H1 (cell line): Measurements from ENCODE around the gene SLC26A11. TPM values are rescaled to one million over a fixed set of nuclear protein-coding genes. Genes with fewer than 3 reads are reported as not detected.

Experiments
- CTCF ChIA-PET: fragments of 300-600 bp; sonication (Branson Sonifier 250); formaldehyde crosslinking; loops from one replicate; lab custom pipeline; 2021; ENCODE audit not compliant: partially characterized antibody; lab: Charles Lee
- POLR2A ChIA-PET: fragments of 300-600 bp; sonication (Branson Sonifier 250); formaldehyde crosslinking; loops from one replicate; lab custom pipeline; 2021; ENCODE audit warnings: inconsistent platforms; ENCODE audit not compliant: partially characterized antibody; lab: Charles Lee
- DNase-seq, 2 experiments: peaks; one replicate each; pipeline versions ENCODE4 v3.0.0 to v3.0.0-alpha.2; 2010 to 2022; ENCODE audit warnings: low spot score in 2 of 2, low read depth in 1 of 2, mixed read lengths in 1 of 2
- FAIRE-seq: peaks from 2 replicates; lab custom pipeline; 2011; peaks lifted over from hg19 to GRCh38; lab: Jason Lieb, UNC
- H2AFZ ChIP-seq: 2 replicates; pipeline ENCODE4 v1.8.1; 2012; ENCODE audit warnings: low read length, inconsistent platforms
- H2AK5ac ChIP-seq: 2 replicates; pipeline ENCODE4 v1.6.1; 2013; ENCODE audit warnings: low read depth, low read length
- H2BK120ac ChIP-seq: replicated peaks from 2 replicates; pipeline ENCODE3; 2013; ENCODE audit warnings: low read depth, low read length, inconsistent platforms
- H2BK12ac ChIP-seq: 2 replicates; pipeline ENCODE4 v1.6.1; 2013; ENCODE audit warnings: low read depth, low read length
- H2BK15ac ChIP-seq: 2 replicates; pipeline ENCODE4 v1.6.1; 2013; ENCODE audit warnings: low read length
- H2BK20ac ChIP-seq: 2 replicates; pipeline ENCODE4 v1.6.1; 2013; ENCODE audit warnings: low read length
- H2BK5ac ChIP-seq: 2 replicates; pipeline ENCODE4 v1.6.1; 2013; ENCODE audit warnings: low read depth, low read length
- H3K14ac ChIP-seq: 2 replicates; pipeline ENCODE4 v1.6.1; 2013; ENCODE audit warnings: inconsistent platforms; ENCODE audit not compliant: insufficient read length
- H3K18ac ChIP-seq: 2 replicates; pipeline ENCODE4 v1.6.1; 2013; ENCODE audit warnings: low read length; ENCODE audit errors: extremely low read depth
- H3K23ac ChIP-seq: 2 replicates; pipeline ENCODE4 v1.6.1; 2013; ENCODE audit warnings: inconsistent platforms; ENCODE audit not compliant: insufficient read length
- H3K23me2 ChIP-seq: 2 replicates; pipeline ENCODE4 v1.6.1; 2013; ENCODE audit warnings: low read depth, low read length
- H3K27ac ChIP-seq: 2 replicates; pipeline ENCODE4 v1.6.1; 2011; ENCODE audit warnings: low read depth, low read length, inconsistent platforms
- H3K27me3 ChIP-seq, 4 experiments: replicated peaks in 1 of 4; 1 replicate in 1 of 4; 2 replicates in 3 of 4; pipeline versions ENCODE4 v1.6.1 to v1.8.1; 2011 to 2013; ENCODE audit warnings: low read length in 3 of 4, mild to moderate bottlenecking in 3 of 4, inconsistent platforms in 2 of 4, mixed read lengths in 2 of 4, moderate library complexity in 1 of 4; ENCODE audit not compliant: control insufficient read depth in 3 of 4, insufficient read depth in 3 of 4; ENCODE audit errors: extremely low read depth in 1 of 4
- H3K36me3 ChIP-seq, 4 experiments: 2 replicates each; pipeline versions ENCODE4 v1.6.1 to v1.8.1; 2011 to 2013; ENCODE audit warnings: mild to moderate bottlenecking in 4 of 4, low read length in 3 of 4, moderate library complexity in 2 of 4, control low read depth in 1 of 4, inconsistent platforms in 1 of 4; ENCODE audit not compliant: insufficient read depth in 4 of 4, control insufficient read depth in 2 of 4
- H3K4ac ChIP-seq: replicated peaks from 2 replicates; pipeline ENCODE3; 2013; ENCODE audit warnings: low read length, low read depth, mixed read lengths, inconsistent platforms; ENCODE audit not compliant: insufficient read length
- H3K4me1 ChIP-seq, 4 experiments: replicated peaks in 1 of 4; 1 replicate in 1 of 4; 2 replicates in 3 of 4; pipeline versions ENCODE4 v1.6.1 to v1.8.1; 2011 to 2013; ENCODE audit warnings: low read length in 3 of 4, inconsistent platforms in 2 of 4, mixed read lengths in 1 of 4; ENCODE audit not compliant: insufficient read depth in 4 of 4, control insufficient read depth in 3 of 4
- H3K4me2 ChIP-seq, 2 experiments: 2 replicates each; pipeline versions ENCODE4 v1.6.1 to v1.8.1; 2011 to 2013; ENCODE audit warnings: low read depth in 2 of 2, low read length in 2 of 2, control low read depth in 1 of 2, inconsistent platforms in 1 of 2, mild to moderate bottlenecking in 1 of 2; ENCODE audit not compliant: insufficient read depth in 1 of 2
- H3K4me3 ChIP-seq, 4 experiments: fragments of 200-600, 300-600 bp in 1 of 4; sonication (generic), shearing (Covaris generic), sonication (Bioruptor Twin) in 1 of 4; 2 replicates each; pipeline versions ENCODE4 v1.5.1 to v1.8.1; 2011 to 2016; ENCODE audit warnings: low read length in 4 of 4, low read depth in 3 of 4, control low read depth in 2 of 4, inconsistent platforms in 2 of 4, mild to moderate bottlenecking in 2 of 4, mixed read lengths in 1 of 4, moderate library complexity in 1 of 4; ENCODE audit not compliant: insufficient read depth in 2 of 4; ENCODE audit errors: extremely low read depth in 1 of 4
- H3K56ac ChIP-seq: replicated peaks from 2 replicates; pipeline ENCODE3; 2013; ENCODE audit warnings: low read depth, mild to moderate bottlenecking, mixed read lengths, low read length, inconsistent platforms; ENCODE audit not compliant: insufficient read length
- H3K79me1 ChIP-seq: 2 replicates; pipeline ENCODE4 v1.6.1; 2013; ENCODE audit warnings: low read depth, low read length, control low read depth
- H3K79me2 ChIP-seq, 2 experiments: 2 replicates each; pipeline versions ENCODE4 v1.6.1 to v1.8.1; 2012 to 2013; ENCODE audit warnings: low read length in 2 of 2, mild to moderate bottlenecking in 2 of 2, inconsistent platforms in 1 of 2; ENCODE audit not compliant: insufficient read depth in 2 of 2, control insufficient read depth in 1 of 2
- H3K9ac ChIP-seq, 4 experiments: replicated peaks in 1 of 4; 1 replicate in 1 of 4; 2 replicates in 3 of 4; pipeline versions ENCODE4 v1.6.1 to v1.8.1; 2011 to 2013; ENCODE audit warnings: low read depth in 3 of 4, low read length in 3 of 4, control low read depth in 2 of 4, mild to moderate bottlenecking in 2 of 4, moderate library complexity in 2 of 4, inconsistent platforms in 1 of 4; ENCODE audit errors: extremely low read depth in 1 of 4
- H3K9me3 ChIP-seq, 2 experiments: 2 replicates each; pipeline versions ENCODE4 v1.6.1 to v1.8.1; 2012 to 2013; ENCODE audit warnings: mild to moderate bottlenecking in 2 of 2, moderate library complexity in 2 of 2, control low read depth in 1 of 2, inconsistent platforms in 1 of 2, low read depth in 1 of 2, low read length in 1 of 2, mixed read lengths in 1 of 2; ENCODE audit not compliant: insufficient read depth in 2 of 2
- H4K20me1 ChIP-seq, 2 experiments: replicated peaks in 1 of 2; 2 replicates each; pipeline versions ENCODE3 to v1.8.1; 2011 to 2013; ENCODE audit warnings: inconsistent platforms in 2 of 2, low read length in 2 of 2, mild to moderate bottlenecking in 1 of 2; ENCODE audit not compliant: insufficient read depth in 2 of 2, control insufficient read depth in 1 of 2
- H4K5ac ChIP-seq: 2 replicates; pipeline ENCODE4 v1.6.1; 2013; ENCODE audit warnings: low read length, low read depth, mixed read lengths, inconsistent platforms; ENCODE audit not compliant: insufficient read length
- H4K8ac ChIP-seq: 2 replicates; pipeline ENCODE4 v1.8.0; 2013; ENCODE audit warnings: mild to moderate bottlenecking, moderate library complexity, low read length, inconsistent platforms; ENCODE audit not compliant: insufficient read depth; ENCODE audit errors: extremely low read depth
- H4K91ac ChIP-seq: replicated peaks from 2 replicates; pipeline ENCODE3; 2013; ENCODE audit warnings: low read length, mixed read lengths, inconsistent platforms; ENCODE audit not compliant: insufficient read length
- CEBPB ChIP-seq: IDR thresholded peaks from 2 replicates; pipeline ENCODE4 v1.6.1; 2012; ENCODE audit warnings: low read depth, low read length
- CREB1 ChIP-seq: IDR thresholded peaks from 2 replicates; pipeline ENCODE4 v1.6.1; 2012; ENCODE audit warnings: inconsistent platforms
- POLR2A ChIP-seq, 2 experiments: IDR thresholded peaks; 1 replicate in 1 of 2; 2 replicates in 1 of 2; pipeline ENCODE4 v1.6.1; 2011; ENCODE audit warnings: low read depth in 2 of 2, low read length in 2 of 2, mild to moderate bottlenecking in 2 of 2; ENCODE audit errors: control extremely low read depth in 1 of 2
- RBBP5 ChIP-seq: IDR thresholded peaks from 2 replicates; pipeline ENCODE4 v1.7.1; 2012; ENCODE audit warnings: low read depth, mild to moderate bottlenecking, inconsistent platforms, low read length, moderate library complexity, borderline replicate concordance
- SP1 ChIP-seq: IDR thresholded peaks from 2 replicates; pipeline ENCODE4 v1.6.1; 2011; ENCODE audit warnings: low read depth, low read length
- SP4 ChIP-seq: IDR thresholded peaks from 2 replicates; pipeline ENCODE4 v1.6.1; 2012; ENCODE audit warnings: low read length, inconsistent platforms
- SRF ChIP-seq: IDR thresholded peaks from 2 replicates; pipeline ENCODE4 v1.6.1; 2011; ENCODE audit warnings: mild to moderate bottlenecking, low read depth, low read length, moderate library complexity
- TEAD4 ChIP-seq: IDR thresholded peaks from 2 replicates; pipeline ENCODE4 v1.6.1; 2012; ENCODE audit warnings: low read depth, low read length, inconsistent platforms, mixed read lengths
- WGBS, 2 experiments: shearing (Covaris generic) in 1 of 2; methylation state at CpG; one replicate each; pipeline versions ENCODE4 v1.1.6 to v1.1.7; 2013 to 2015; ENCODE audit warnings: low lambda C conversion rate in 2 of 2, mixed read lengths in 2 of 2, inconsistent platforms in 1 of 2, low coverage in 1 of 2, missing lambda C conversion rate in 1 of 2; ENCODE audit not compliant: insufficient replicate concordance in 2 of 2, insufficient coverage in 1 of 2, insufficient read length in 1 of 2; ENCODE audit errors: extremely low coverage in 1 of 2, missing lambda C conversion rate in 1 of 2; 5-methylcytosine and 5-hydroxymethylcytosine counted together
- polyA plus RNA-seq, 7 experiments: library from polyadenylated mRNA; depleted of rRNA in 3 of 7; stranded (reverse) in 5 of 7; unstranded in 2 of 7; fragments of >200 nt in 5 of 7; fragments of 200-250 nt in 2 of 7; gene quantifications; 1 replicate in 5 of 7; 2 replicates in 1 of 7; 4 replicates in 1 of 7; pipeline versions ENCODE4 v1.2.1 to v1.2.3, GENCODE V29; 2011 to 2013; ENCODE audit warnings: missing spikeins in 2 of 7, mixed read lengths in 2 of 7
- total RNA-seq: library from RNA; stranded (reverse); fragmentation: NEBNext Ultra II Directional; extraction: Animal tissue kit (Norgen Biotek cat#: 25700); gene quantifications from 2 replicates; pipeline ENCODE4 v1.2.1, GENCODE V29; 2021

SLC26A11 gene
- total and polyA plus RNA-seq, 2 of the 8 experiments (the other 6 are each of a cell fraction or from before 2014, with no cell fraction given): 15.5 to 25.9 TPM

DNA sequence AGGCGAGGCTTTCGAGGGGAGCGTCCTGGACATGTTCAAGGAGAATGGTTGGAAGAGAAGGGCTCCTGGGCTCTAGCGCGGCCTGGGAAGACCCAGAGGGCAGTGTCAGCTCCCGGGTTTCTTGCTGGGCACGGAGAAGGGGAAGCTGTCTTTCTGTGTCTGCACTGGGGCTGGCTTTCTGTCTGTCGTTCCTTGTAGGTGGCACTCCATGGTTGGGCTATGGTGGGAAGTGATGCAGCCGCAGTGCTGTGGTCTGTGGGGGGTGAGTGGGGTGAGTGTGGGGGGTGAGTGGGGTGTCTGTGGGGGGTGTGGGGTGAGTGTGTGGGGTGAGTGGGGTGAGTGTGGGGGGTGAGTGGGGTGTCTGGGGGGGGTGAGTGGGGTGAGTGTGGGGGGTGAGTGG, 54.1 kb downstream of the SLC26A11 start:
- Histone ChIP-seq H3K4ac (no peak overlapping the region), H3K23me2 (peaks cover 6% of the 10 kb centered on the region; the same call in 1 of the 2 replicates), H3K4me2 (no peak overlapping the region), H4K5ac (no peak overlapping the region), H2AK5ac (no peak overlapping the region), H3K23ac (no peak overlapping the region), H3K9me3 (no peaks in the 10 kb centered on the region), H4K91ac (no peak overlapping the region), H3K36me3 (peaks cover 0 to 2% (median 0%) of the 10 kb centered on the region in 4 experiments; a peak in 1 of 8 replicates), H3K27ac (no peak overlapping the region), H2BK15ac (no peak overlapping the region), H3K79me1 (peaks cover 9% of the 10 kb centered on the region; the same call in 1 of the 2 replicates), H2BK12ac (no peak overlapping the region), H3K9ac (no peak overlapping the region), H3K27me3 (no peaks in the 10 kb centered on the region), H3K79me2 (no peaks in the 10 kb centered on the region), H2BK20ac (no peak overlapping the region), H3K56ac (no peak overlapping the region), H2AFZ (no peak overlapping the region), H3K4me3 (no peak overlapping the region), H2BK5ac (no peak overlapping the region), H3K4me1 (peaks cover 7 to 18% (median 9%) of the 10 kb centered on the region in 4 experiments), H3K18ac (no peak overlapping the region), H2BK120ac (no peak overlapping the region), H3K14ac (no peak overlapping the region), H4K20me1 (peaks cover 0 to 12% of the 10 kb centered on the region in 2 experiments), H4K8ac (no peak overlapping the region)
- no peak for FAIRE-seq
- DNase-seq: no peak
- 84% methylated on average over 9 of the region's 9 CpGs; no CpG with 5 or more reads in 1 of the 2 experiments for WGBS, 2 experiments
- CTCF ChIA-PET: no interaction called here
- POLR2A ChIA-PET: interaction anchor here (0.5 to 7.5 kb wide), 5 partner anchors 9 to 225 kb away, joined by 3 to 63 read pairs (median 3); partner anchors contain the start of gene RNF213
- no peak for TF ChIP-seq SP1
- TF ChIP-seq RBBP5: no peak
- no peak for TF ChIP-seq CEBPB
- no peak for TF ChIP-seq SP4
- TF ChIP-seq CREB1: no peak
- no peak for TF ChIP-seq SRF
- TF ChIP-seq TEAD4: no peak
- no peak for TF ChIP-seq POLR2A (IDR thresholded peaks at IDR 0.05; ENCODE audit: control extremely low read depth in 1 of 2, low read depth in 2 of 2, low read length in 2 of 2)
